ELR (cell line): ENCODE data around the gene TSPAN10.
A peak's percentile ranks its signal among the peaks of the same experiment; 100 is the strongest.

ENCODE experiments used
- DNase-seq: peaks from one replicate; pipeline ENCODE4 v3.0.0-alpha.2; 2015; ENCODE audit warnings: low read depth

The TSPAN10 gene

GRCh38 chr17:81635431-81635830, 1.6 kb upstream of the TSPAN10 start:
- no peak for DNase-seq

DNA sequence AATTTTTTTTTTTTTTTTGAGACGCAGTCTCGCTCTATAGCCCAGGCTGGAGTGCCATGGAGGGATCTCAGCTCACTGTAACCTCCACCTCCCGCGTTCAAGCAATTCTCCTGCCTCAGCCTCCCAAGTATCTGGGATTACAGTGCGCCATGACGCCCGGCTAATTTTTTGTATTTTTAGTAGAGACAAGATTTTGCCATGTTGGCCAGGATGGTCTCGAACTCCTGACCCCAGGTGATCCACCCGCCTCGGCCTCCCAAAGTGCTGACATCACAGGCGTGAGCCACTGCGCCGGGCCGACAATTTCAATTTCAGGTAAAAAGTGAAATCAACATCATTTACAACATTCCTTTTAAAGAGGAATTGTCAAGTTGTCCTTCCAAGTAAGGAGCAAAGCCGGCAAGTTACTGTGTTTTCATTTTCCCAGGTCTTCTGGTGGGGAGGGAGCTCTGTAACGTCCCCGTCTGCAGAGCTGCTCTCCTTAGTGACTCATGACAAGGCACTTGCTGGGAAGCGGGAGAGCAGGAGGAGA, 957 bp upstream of the TSPAN10 start:
- peak; percentile 85 for DNase-seq

- no peak for DNase-seq
These were observed 1.7 kb downstream of the TSPAN10 start for GRCh38 chr17:81638683-81639082.

- DNase-seq = no peak
These were observed 3.0 kb downstream of the TSPAN10 start for GRCh38 chr17:81640011-81640410.

DNA sequence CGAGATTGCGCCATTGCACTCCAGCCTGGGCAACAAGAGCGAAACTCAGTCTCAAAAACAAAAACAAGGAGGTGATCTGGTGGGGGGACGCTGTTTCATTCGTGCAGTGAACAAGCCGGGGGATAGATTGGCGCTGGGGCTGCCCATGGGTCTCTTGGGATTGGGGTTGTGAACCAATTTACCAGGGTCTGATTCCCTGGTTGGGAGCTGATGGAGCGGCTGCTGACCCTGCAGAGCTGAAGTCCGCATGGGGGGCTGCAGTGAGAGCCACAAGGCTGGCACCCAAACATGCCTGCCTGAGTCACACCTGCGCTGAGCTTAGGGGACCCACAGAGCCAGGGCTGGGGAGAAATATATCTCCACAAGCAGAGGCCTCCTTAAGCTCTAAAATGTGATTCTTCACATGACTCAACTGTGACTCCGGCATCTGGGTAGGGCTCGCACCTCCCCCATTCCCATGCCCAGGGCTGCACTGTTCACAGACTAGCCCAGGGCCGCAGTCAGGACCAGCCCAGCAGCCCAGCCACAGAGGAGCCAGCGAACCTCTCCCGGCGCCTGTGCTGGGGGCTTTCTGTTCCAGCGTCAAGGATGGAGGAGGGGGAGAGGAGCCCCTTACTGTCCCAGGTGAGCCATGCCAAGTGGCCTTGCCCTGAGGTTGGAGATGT, 5.0 kb downstream of the TSPAN10 start:
- DNase-seq = peak; percentile 92

DNA sequence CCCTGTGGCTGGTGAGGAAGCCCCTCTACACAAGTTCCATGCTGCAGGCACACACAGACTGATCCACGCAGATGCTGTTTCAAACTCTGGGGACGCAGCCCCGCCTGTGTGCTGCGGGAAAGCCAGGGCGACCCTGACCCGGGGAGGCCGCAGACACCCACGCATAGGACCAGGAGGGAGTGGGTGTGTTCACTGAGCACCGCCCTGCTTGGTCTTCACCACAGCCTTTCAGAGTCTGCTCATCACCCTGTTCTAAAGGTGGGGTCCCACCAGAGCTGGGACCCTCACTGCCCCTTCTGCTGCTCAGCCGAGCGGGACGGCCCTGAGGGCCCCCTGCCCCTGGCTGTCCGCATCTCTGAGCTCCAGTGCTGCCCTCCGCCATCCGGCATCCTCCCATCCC, 7.5 kb downstream of the TSPAN10 start:
- DNase-seq = no peak

- no peak for DNase-seq
These were observed 8.3 kb downstream of the TSPAN10 start for GRCh38 chr17:81644976-81645952.

DNA sequence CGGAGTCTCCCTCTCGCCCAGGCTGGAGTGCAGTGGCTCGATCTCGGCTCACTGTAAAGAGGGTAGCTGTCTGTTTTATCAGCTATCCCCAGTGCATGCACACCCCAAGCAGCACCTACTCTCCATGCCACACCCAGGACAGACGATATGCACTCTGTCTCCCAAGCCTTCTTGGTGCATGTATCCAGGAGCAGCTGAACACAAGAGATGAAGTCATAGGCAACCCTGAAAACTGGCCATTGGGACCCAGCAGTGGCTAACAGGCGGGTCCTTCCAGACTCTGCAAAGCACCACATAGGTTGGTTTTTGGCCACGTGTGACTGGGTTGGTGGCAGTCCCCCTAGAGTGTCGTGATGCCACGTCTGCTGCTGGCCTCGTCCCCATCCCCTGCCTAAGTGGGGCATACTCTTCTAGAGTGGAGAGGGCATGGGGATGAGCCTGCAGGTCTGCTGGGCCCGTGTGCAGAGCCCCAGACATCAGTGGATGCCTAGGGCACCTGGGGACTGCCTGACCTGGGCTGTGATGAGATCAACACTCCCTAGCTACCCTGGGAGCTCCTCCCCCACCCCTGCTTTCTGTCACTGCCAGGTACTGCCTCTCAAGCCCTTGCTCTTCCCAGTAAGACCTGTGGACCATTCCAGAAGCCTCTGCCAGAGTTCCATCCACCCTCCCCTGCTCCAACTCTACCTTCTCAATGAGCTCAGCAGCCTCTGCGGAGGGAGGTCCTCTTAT, 10.0 kb downstream of the TSPAN10 start:
- DNase-seq = no peak

DNA sequence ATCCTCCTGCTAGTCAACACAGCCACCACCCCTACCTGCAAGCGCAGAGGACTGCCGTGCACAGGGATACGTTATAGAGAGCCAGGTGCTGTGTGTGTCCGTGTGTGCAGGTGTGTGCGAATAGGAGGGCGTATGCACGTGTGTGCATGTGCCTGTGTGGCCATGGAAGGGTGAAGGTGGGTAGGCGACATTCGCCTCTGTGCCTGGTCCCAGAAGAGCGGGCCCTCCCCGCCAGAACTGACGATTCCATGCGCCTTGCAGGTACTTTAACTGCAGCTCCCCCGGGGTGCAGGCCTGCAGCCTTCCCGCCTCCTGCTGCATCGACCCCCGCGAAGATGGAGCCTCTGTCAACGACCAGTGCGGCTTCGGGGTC, 10.6 kb downstream of the TSPAN10 start:
- no peak for DNase-seq

DNA sequence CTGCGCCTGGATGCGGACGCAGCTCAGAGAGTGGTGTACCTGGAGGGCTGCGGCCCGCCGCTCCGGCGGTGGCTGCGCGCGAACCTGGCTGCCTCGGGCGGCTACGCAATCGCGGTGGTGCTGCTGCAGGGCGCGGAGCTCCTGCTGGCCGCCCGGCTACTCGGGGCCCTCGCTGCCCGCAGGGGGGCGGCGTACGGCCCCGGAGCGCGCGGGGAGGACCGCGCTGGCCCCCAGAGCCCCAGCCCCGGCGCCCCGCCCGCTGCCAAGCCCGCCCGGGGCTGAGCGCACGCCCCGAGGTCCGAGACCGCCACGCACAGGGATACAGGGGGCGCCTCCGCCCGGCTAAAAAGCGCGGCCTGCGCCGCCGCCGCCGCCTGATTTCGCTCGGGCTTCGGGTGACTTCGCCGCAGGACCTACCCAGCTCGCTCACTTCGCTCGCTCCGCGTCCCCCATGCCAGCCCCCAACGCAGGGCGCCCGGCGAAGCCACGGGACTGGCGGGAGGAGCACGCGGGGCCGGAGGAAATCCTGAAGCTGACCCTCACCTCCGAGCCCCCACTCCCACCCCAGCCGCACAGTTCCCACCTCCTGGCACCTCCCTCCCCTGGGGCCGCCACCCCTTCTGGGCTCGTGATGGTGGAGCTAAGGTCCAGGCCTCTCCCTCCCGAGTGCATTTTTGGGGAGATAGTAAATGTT, 11.2 kb downstream of the TSPAN10 start:
- DNase-seq = no peak

DNA sequence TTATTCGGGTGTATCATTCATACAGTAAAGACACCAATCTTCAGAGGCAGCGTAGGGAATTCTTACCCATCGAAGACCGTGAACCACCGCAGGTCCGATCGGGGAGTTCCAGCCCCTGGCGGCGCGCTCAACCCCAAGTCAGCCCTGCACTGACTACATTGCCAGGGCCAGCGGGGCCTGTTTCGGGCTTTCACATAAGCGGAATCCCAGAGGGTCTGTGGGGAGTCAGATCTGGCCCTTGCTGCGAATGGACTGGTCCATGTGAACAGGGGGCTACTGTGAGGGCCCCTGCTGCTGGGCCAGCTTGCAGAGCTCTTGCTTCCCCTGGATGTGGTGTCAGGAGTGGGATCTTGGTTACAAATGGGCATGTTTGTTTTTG, 11.7 kb downstream of the TSPAN10 start:
- no peak for DNase-seq

DNA sequence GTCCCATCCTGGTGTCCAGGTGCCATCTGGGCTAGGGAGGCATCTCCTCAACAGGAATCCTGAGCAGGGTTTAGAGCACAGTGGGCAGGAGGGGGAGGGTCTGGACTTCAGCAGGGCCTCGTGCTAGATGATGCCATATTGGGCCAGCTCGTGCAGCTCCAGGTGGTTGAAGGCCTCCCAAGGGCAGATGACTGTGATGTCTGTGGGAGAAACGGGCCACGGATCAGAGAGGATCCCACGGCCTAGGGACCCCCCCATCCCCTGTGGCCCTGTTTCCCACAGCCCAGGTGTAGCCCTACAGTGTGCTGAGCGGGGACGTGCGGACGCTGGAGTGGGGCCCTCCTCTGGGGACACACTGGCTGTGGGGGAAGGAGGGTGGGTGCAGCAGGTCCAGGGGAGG, 14.0 kb downstream of the TSPAN10 start:
- no peak for DNase-seq

DNA sequence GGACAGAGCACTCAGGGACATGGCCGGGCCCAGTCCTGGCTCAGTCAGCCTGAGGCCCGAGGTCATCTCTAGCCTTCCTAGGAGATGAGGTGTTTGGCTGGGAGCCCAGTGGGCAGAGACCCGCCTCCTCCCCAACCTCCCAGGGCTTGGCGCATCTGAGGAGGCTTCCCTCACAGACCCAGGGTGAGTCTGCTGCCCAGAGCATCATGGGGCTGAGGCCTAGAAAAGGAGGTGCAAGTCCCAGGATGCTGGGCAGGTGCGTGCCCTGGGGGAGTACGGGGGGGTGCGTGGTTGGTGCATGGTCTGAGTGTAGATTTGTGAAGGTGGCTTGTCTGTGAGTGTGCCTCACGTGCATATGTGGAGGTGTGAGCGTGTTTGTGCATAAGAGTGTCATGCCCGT, 14.7 kb downstream of the TSPAN10 start:
- DNase-seq = peak; percentile 97

- no peak for DNase-seq
These were observed 16.1 kb downstream of the TSPAN10 start for GRCh38 chr17:81652906-81653771.

DNA sequence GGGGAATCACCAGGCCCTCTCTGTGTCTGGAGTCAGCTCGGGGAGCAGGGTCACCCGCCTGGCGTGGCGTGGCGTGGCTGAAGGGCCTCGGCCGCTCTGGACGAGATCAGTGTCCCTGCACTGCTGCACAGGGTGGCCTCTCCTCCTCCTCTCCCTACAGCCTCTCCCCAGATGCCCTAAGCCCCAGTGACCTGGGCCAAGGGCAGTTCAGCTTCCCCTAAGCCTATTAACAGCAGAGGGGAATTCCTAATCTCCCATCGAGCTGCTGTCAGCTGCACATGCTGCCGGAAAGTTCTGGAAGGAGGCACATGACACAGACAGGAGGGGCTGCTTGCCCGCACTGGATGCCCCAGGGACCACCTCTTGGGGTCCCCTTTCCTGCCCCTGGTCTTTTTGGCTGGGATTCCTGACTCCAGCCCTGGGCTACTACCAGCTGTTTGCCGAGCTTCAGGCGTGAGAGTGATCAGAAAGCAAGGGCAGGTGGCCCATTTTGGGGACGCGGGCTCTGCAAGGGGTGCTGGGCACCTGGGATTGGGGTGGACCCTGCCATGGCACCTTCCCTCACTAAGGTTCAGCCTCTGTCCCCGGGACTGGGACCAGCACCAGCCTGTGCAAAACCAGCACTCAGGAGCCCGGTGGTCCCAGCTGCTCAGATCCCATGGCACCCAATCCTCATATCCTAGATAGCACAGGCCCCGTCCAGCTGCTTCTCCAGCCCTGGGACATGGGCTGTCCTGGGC, 18.6 kb downstream of the TSPAN10 start:
- no peak for DNase-seq

- DNase-seq = no peak
These were observed 19.2 kb downstream of the TSPAN10 start, which contains the start of gene PDE6G for GRCh38 chr17:81656118-81656743. Gene PDE6G (minus strand): TSS chr17:81656542. CDS start chr17:81653305, 3,237 bp downstream.

GRCh38 chr17:81656835-81657234, 19.8 kb downstream of the TSPAN10 start:
- DNase-seq = no peak

DNA sequence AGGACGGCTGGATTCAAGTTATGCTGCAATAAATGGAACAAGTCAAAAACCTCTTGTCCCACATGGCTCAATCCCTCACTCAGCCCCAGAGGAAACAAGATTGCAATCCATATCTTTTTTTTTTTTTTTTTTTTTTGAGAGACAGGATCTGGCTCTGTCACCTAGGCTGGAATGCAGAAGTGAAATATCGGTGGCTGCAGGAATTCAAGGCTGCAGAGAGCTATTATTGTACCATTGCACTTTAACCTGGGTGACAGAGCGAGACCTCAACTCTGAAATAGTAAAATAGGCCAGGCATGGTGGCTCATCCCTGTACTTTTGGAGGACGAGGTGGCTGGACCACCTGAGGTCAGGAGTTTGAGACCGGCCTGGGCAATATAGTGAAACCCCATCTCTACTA, 22.0 kb downstream of the TSPAN10 start:
- no peak for DNase-seq

DNA sequence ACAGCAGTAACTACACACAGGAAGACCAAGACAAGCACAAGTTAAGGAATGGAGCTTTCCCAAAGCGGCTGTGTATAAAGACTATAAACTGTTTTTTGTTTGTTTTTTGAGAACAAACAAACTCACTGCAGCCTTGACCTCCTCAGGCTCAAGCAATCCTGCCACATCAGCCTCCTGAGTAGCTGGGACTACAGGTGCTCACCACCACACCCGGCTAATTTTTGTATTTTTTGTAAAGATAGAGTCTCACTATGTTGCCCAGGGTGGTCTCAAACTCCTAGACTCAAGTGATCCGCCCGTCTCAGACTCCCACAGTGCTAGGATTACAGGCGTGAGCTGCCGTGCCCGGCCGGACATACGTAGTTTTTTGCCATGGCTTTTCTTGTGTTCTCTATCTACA, 23.4 kb downstream of the TSPAN10 start:
- no peak for DNase-seq

DNA sequence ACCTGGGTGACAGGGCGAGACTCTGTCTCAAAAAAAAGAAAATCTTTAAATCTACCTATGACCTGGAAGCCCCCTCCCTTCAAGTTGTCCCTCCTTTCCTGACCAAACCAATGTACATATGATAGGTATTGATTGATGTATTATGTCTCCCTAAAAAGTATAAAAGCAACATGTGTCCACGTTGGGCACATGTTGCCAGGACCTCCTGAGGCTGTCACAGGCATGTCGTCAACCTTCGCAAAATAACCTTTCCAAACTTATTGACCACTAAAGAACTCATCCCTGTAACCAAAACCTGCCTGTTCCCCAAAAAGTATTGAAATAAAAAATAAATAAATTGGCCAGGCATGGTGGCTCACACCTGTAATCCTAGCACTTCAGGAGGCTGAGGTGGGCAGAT, 25.0 kb downstream of the TSPAN10 start:
- DNase-seq = no peak
